ENCODE data around the gene RBFOX1.

Gene RBFOX1

DNA sequence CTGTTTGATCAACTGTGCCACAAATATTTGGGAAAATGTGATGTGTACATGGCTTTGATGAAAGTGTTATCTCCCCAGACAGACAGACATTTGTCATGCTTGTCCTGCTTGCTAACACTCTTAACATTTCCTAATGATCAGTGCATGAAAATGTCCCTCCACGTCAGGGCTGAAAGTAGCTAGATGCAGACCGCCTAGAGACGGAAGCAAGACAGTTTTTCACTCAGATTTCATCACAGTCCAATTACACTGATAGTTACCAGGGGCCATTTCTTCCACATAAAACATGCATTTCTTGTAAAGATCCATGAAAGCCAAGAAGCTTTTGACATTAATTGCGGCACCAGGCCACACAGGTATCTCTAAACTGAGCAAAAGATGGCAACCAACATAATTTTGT is 347.7 kb downstream of the RBFOX1 start:
- Histone ChIP-seq H3K4me2 (ENCODE audit: low read length) (no peak overlapping the region), H4K20me1 (ENCODE audit: insufficient read depth, low read length) (no peaks in the 10 kb centered on the region), H3F3A (ENCODE audit: insufficient read depth, low read length) (no peaks in the 10 kb centered on the region), H3K79me2 (ENCODE audit: insufficient read depth, low read length) (no peaks in the 10 kb centered on the region), H3K4me3 (ENCODE audit: low read depth, low read length, poor library complexity, severe bottlenecking) (no peak overlapping the region), H3K9me2 (ENCODE audit: low read depth, low read length) (no peaks in the 10 kb centered on the region), H2AFZ (ENCODE audit: low read length) (no peak overlapping the region), H3K9me3 (ENCODE audit: low read length) (no peaks in the 10 kb centered on the region), H3K36me3 (ENCODE audit: insufficient read depth, low read length) (no peaks in the 10 kb centered on the region), H3K27me3 (ENCODE audit: insufficient read depth, low read length) (no peaks in the 10 kb centered on the region), H3K27ac (ENCODE audit: low read depth, low read length, poor library complexity, severe bottlenecking) (no peak overlapping the region), H3K9ac (ENCODE audit: low read length) (no peak overlapping the region), H3K4me1 (ENCODE audit: insufficient read depth, low read length, severe bottlenecking) (no peaks in the 10 kb centered on the region)
- TF ChIP-seq EZH2 (IDR thresholded peaks at IDR 0.05; ENCODE audit: borderline replicate concordance, low read length) (no peak), CTCF (IDR thresholded peaks at IDR 0.05; ENCODE audit: low read length) (no peak)

DNA sequence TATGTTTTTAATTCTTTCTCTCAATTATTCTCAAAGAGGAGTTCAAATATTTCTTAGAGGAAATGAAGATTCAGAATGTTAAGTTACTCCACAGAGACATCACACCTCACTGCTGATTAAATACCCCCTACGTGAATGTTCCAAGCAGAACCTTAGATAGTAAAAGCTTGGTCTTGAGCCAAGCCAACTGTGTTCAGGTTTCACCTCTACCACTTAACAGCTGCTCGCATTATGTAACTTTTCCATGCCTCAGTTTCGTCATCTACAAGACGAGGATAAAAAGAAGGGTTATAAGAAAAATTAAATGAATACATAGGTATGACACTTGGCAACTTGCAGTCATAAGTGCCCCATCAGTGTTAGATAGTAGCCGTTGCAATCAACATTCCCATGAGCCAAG is 356.2 kb downstream of the RBFOX1 start:
- Histone ChIP-seq H3K4me2 (ENCODE audit: low read length) (no peak overlapping the region), H3K27ac (ENCODE audit: low read depth, low read length, poor library complexity, severe bottlenecking) (no peak overlapping the region), H3K4me1 (ENCODE audit: insufficient read depth, low read length, severe bottlenecking) (no peaks in the 10 kb centered on the region), H3K36me3 (ENCODE audit: insufficient read depth, low read length) (no peaks in the 10 kb centered on the region), H3K9ac (ENCODE audit: low read length) (no peak overlapping the region), H3K9me2 (ENCODE audit: low read depth, low read length) (no peaks in the 10 kb centered on the region), H3K4me3 (ENCODE audit: low read depth, low read length, poor library complexity, severe bottlenecking) (no peak overlapping the region), H4K20me1 (ENCODE audit: insufficient read depth, low read length) (no peaks in the 10 kb centered on the region), H2AFZ (ENCODE audit: low read length) (no peak overlapping the region), H3K79me2 (ENCODE audit: insufficient read depth, low read length) (no peaks in the 10 kb centered on the region), H3K9me3 (ENCODE audit: low read length) (no peaks in the 10 kb centered on the region), H3K27me3 (ENCODE audit: insufficient read depth, low read length) (no peaks in the 10 kb centered on the region), H3F3A (ENCODE audit: insufficient read depth, low read length) (no peaks in the 10 kb centered on the region)
- no peak for TF ChIP-seq EZH2 (IDR thresholded peaks at IDR 0.05; ENCODE audit: borderline replicate concordance, low read length)
- TF ChIP-seq CTCF (IDR thresholded peaks at IDR 0.05; ENCODE audit: low read length) = no peak

DNA sequence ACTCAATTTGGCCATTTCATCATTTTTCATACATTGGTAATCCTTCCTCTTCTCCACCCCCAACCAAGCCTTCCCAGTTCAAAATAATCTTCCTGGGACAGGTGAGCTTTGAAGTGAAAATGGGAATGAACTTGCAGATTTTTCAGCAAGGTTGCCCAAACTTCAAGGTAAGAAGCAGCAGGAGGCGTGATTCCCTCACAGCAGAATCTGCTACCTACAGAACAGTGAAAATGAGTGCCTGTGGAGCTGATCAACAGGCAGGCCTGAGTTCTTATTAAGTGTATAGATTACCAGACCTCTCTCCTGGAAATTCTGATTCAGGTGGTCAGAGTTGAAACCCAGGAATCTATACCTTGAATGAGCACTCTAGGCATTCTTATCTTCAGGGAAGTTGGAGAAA is 356.6 kb downstream of the RBFOX1 start:
- H3K36me3 ChIP-seq (ENCODE audit: insufficient read depth, low read length) = no peaks in the 10 kb centered on the region
- H3F3A ChIP-seq (ENCODE audit: insufficient read depth, low read length) = no peaks in the 10 kb centered on the region
- no peak overlapping the region for H3K4me3 ChIP-seq (ENCODE audit: low read depth, low read length, poor library complexity, severe bottlenecking)
- no peak overlapping the region for H3K9ac ChIP-seq (ENCODE audit: low read length)
- H3K27me3 ChIP-seq (ENCODE audit: insufficient read depth, low read length) = no peaks in the 10 kb centered on the region
- no peak overlapping the region for H3K27ac ChIP-seq (ENCODE audit: low read depth, low read length, poor library complexity, severe bottlenecking)
- no peaks in the 10 kb centered on the region for H3K4me1 ChIP-seq (ENCODE audit: insufficient read depth, low read length, severe bottlenecking)
- H2AFZ ChIP-seq (ENCODE audit: low read length) = no peak overlapping the region
- H3K9me3 ChIP-seq (ENCODE audit: low read length) = no peaks in the 10 kb centered on the region
- no peaks in the 10 kb centered on the region for H4K20me1 ChIP-seq (ENCODE audit: insufficient read depth, low read length)
- TF ChIP-seq CTCF (IDR thresholded peaks at IDR 0.05; ENCODE audit: low read length) = no peak
- no peak for TF ChIP-seq EZH2 (IDR thresholded peaks at IDR 0.05; ENCODE audit: borderline replicate concordance, low read length)
- no peak overlapping the region for H3K4me2 ChIP-seq (ENCODE audit: low read length)
- H3K9me2 ChIP-seq (ENCODE audit: low read depth, low read length) = no peaks in the 10 kb centered on the region
- no peaks in the 10 kb centered on the region for H3K79me2 ChIP-seq (ENCODE audit: insufficient read depth, low read length)

Measured in OCI-LY1 (cell line).